Common myeloid progenitor, CD34-positive (primary cell): ENCODE results near the gene CD86.

Experiments used
- CTCF ChIA-PET: fragments of 350-600 bp; sonication (Branson Sonifier 250); formaldehyde crosslinking; loops from one replicate; lab custom pipeline; 2021; ENCODE audit warnings: antibody characterized with exemption; lab: Charles Lee
- POLR2A ChIA-PET: fragments of 350-600 bp; sonication (Branson Sonifier 250); formaldehyde crosslinking; loops from one replicate; lab custom pipeline; 2021; ENCODE audit warnings: antibody characterized with exemption; lab: Charles Lee
- DNase-seq, 3 donors: peaks; one replicate each; pipeline versions ENCODE4 v3.0.0 to v3.0.0-alpha.2; 2013
- H3K27ac ChIP-seq, 2 experiments: 1 replicate in 1 of 2; 2 replicates in 1 of 2; pipeline ENCODE4 v1.7.0; 2013; ENCODE audit warnings: inconsistent platforms in 2 of 2, low read length in 2 of 2, mild to moderate bottlenecking in 2 of 2, low read depth in 1 of 2, moderate library complexity in 1 of 2; ENCODE audit not compliant: severe bottlenecking in 2 of 2, insufficient read depth in 1 of 2, poor library complexity in 1 of 2
- H3K27me3 ChIP-seq, 5 experiments: replicated peaks in 2 of 5; 1 replicate in 3 of 5; 2 replicates in 2 of 5; pipeline versions ENCODE4 v1.6.1 to v1.7.0; 2013; ENCODE audit warnings: low read length in 4 of 5, mild to moderate bottlenecking in 2 of 5, moderate library complexity in 2 of 5, inconsistent platforms in 1 of 5; ENCODE audit not compliant: insufficient read depth in 5 of 5, control insufficient read depth in 4 of 5
- H3K36me3 ChIP-seq, 4 experiments: 1 replicate in 2 of 4; 2 replicates in 2 of 4; pipeline versions ENCODE4 v1.6.1 to v1.7.0; 2013; ENCODE audit warnings: low read length in 3 of 4, control low read depth in 1 of 4, mild to moderate bottlenecking in 1 of 4; ENCODE audit not compliant: control insufficient read depth in 4 of 4, insufficient read depth in 4 of 4
- H3K4me1 ChIP-seq, 4 experiments: 1 replicate in 3 of 4; 2 replicates in 1 of 4; pipeline versions ENCODE4 v1.6.1 to v1.7.1; 2013; ENCODE audit warnings: low read length in 3 of 4, mild to moderate bottlenecking in 3 of 4, control low read depth in 1 of 4, inconsistent platforms in 1 of 4, moderate library complexity in 1 of 4; ENCODE audit not compliant: control insufficient read depth in 4 of 4, insufficient read depth in 4 of 4; ENCODE audit errors: control extremely low read depth in 1 of 4
- H3K4me3 ChIP-seq, 7 experiments: 1 replicate in 4 of 7; 2 replicates in 3 of 7; pipeline versions ENCODE4 v1.5.1 to v1.7.0; 2013; ENCODE audit warnings: mild to moderate bottlenecking in 7 of 7, low read length in 6 of 7, moderate library complexity in 6 of 7, inconsistent platforms in 2 of 7, low read depth in 2 of 7, control low read depth in 1 of 7; ENCODE audit not compliant: insufficient read depth in 4 of 7, control insufficient read depth in 1 of 7; ENCODE audit errors: extremely low read depth in 1 of 7
- H3K9me3 ChIP-seq, 5 experiments: 1 replicate in 4 of 5; 2 replicates in 1 of 5; pipeline versions ENCODE4 v1.6.1 to v1.7.1; 2013; ENCODE audit warnings: low read length in 4 of 5, mild to moderate bottlenecking in 2 of 5, inconsistent platforms in 1 of 5, low read depth in 1 of 5, moderate library complexity in 1 of 5; ENCODE audit not compliant: control insufficient read depth in 4 of 5, insufficient read depth in 2 of 5; ENCODE audit errors: control extremely low read depth in 1 of 5
- WGBS: methylation state at CpG from one replicate; pipeline ENCODE4 v1.1.5; 2013; ENCODE audit not compliant: insufficient coverage; 5-methylcytosine and 5-hydroxymethylcytosine counted together

Gene CD86

GRCh38 chr3:122067214-122067550 lies 12.0 kb downstream of the CD86 start:
- H3K4me3 ChIP-seq: peak overlapping the region in 3 of 7 experiments; percentile 27 to 48 (median 46)
- H3K27me3 ChIP-seq: no peaks in the 10 kb centered on the region
- no peaks in the 10 kb centered on the region for H3K36me3 ChIP-seq
- WGBS: 4% methylated on average over 4 of the region's 5 CpGs
- peaks cover 8 to 47% (median 17%) of the 10 kb centered on the region in 4 experiments for H3K4me1 ChIP-seq
- ChIA-PET POLR2A (no interaction called here), CTCF (interaction anchor here (1.4 kb wide), 1 partner anchor 21 kb away, joined by 4 read pairs; no protein-coding TSS in a partner anchor)
- no peak overlapping the region for H3K27ac ChIP-seq
- peak in 1 of 3 donors; percentile 18 for DNase-seq
- no peaks in the 10 kb centered on the region for H3K9me3 ChIP-seq

- H3K9me3 ChIP-seq: no peaks in the 10 kb centered on the region
- peak in 2 of 3 donors; percentile 61 to 67 for DNase-seq
- no peaks in the 10 kb centered on the region for H3K27me3 ChIP-seq
- no peaks in the 10 kb centered on the region for H3K36me3 ChIP-seq
- H3K27ac ChIP-seq: no peak overlapping the region
- H3K4me1 ChIP-seq: peaks cover 8 to 47% (median 17%) of the 10 kb centered on the region in 4 experiments
- peak overlapping the region in 2 of 7 experiments; percentile 27 to 46 for H3K4me3 ChIP-seq
- 100% methylated on average over 1 of the region's 2 CpGs for WGBS
- POLR2A ChIA-PET: no interaction called here
- CTCF ChIA-PET: no interaction called here
These were observed 12.6 kb downstream of the CD86 start for GRCh38 chr3:122067588-122068240.

GRCh38 chr3:122074621-122075265 lies 19.6 kb downstream of the CD86 start:
- DNase-seq: peak in 1 of 3 donors; percentile 38
- H3K4me1 ChIP-seq: peaks cover 4 to 49% (median 28%) of the 10 kb centered on the region in 4 experiments
- POLR2A ChIA-PET: no interaction called here

GRCh38 chr3:122076491-122077292 lies 21.5 kb downstream of the CD86 start:
- Histone ChIP-seq H3K36me3 (no peaks in the 10 kb centered on the region), H3K9me3 (no peaks in the 10 kb centered on the region), H3K4me3 (no peak overlapping the region), H3K27ac (no peak overlapping the region), H3K4me1 (peaks cover 4 to 49% (median 28%) of the 10 kb centered on the region in 4 experiments), H3K27me3 (no peaks in the 10 kb centered on the region)
- 89% methylated on average over 3 of the region's 4 CpGs for WGBS
- CTCF ChIA-PET: interaction anchor here (1.8 kb wide), 1 partner anchor 81 kb away, joined by 7 read pairs; no protein-coding TSS in a partner anchor
- DNase-seq: peak in 1 of 3 donors; percentile 23
- POLR2A ChIA-PET: no interaction called here

More at GRCh38 chr3:122074621-122075265, 19.6 kb downstream of the CD86 start:
- Histone ChIP-seq H3K4me3 (no peak overlapping the region), H3K9me3 (no peaks in the 10 kb centered on the region), H3K27me3 (no peaks in the 10 kb centered on the region), H3K36me3 (no peaks in the 10 kb centered on the region), H3K27ac (no peak overlapping the region)
- 75% methylated on average over 6 of the region's 6 CpGs for WGBS
- CTCF ChIA-PET: interaction anchor here (0.5 to 1.8 kb wide), 3 partner anchors 10 to 1540 kb away, joined by 3 to 5 read pairs (median 3); no protein-coding TSS in a partner anchor

GRCh38 chr3:122077293-122078234 lies 22.4 kb downstream of the CD86 start:
- Histone ChIP-seq H3K36me3 (no peaks in the 10 kb centered on the region), H3K4me3 (peak overlapping the region in 4 of 7 experiments; percentile 3 to 55 (median 28)), H3K4me1 (peaks cover 4 to 49% (median 28%) of the 10 kb centered on the region in 4 experiments), H3K9me3 (no peaks in the 10 kb centered on the region), H3K27ac (no peak overlapping the region), H3K27me3 (no peaks in the 10 kb centered on the region)
- ChIA-PET POLR2A (interaction anchor here (0.9 kb wide), 1 partner anchor 414 kb away, joined by 3 read pairs; no protein-coding TSS in a partner anchor), CTCF (interaction anchor here (1.8 kb wide), 1 partner anchor 82 kb away, joined by 7 read pairs; no protein-coding TSS in a partner anchor)
- peak in 2 of 3 donors; percentile 63 to 71 for DNase-seq
- WGBS: 14% methylated on average over 6 of the region's 9 CpGs
